Mesenchymal stem cell (in vitro differentiated cells and primary cell): ENCODE data around the gene SMYD2.

ENCODE experiments used
- DNase-seq: peaks from one replicate; pipeline ENCODE4 v3.0.0-alpha.2; 2013
- H2AFZ ChIP-seq: one replicate; pipeline ENCODE4 v1.6.1; 2013; ENCODE audit warnings: low read depth, mild to moderate bottlenecking, control low read depth, inconsistent platforms, low read length, moderate library complexity
- H2AK5ac ChIP-seq: 2 replicates; pipeline ENCODE4 v1.6.1; 2013; ENCODE audit warnings: low read length, moderate library complexity, mild to moderate bottlenecking, inconsistent platforms; ENCODE audit not compliant: severe bottlenecking
- H2BK120ac ChIP-seq: one replicate; pipeline ENCODE4 v1.6.1; 2013; ENCODE audit warnings: low read depth, mild to moderate bottlenecking, inconsistent platforms, low read length, moderate library complexity
- H2BK12ac ChIP-seq, 2 experiments: one replicate each; pipeline ENCODE4 v1.6.1; 2013; ENCODE audit warnings: inconsistent platforms in 2 of 2, low read length in 2 of 2, mild to moderate bottlenecking in 2 of 2, moderate library complexity in 2 of 2, control low read depth in 1 of 2
- H2BK15ac ChIP-seq: one replicate; pipeline ENCODE4 v1.6.1; 2013; ENCODE audit warnings: mild to moderate bottlenecking, low read depth, inconsistent platforms; ENCODE audit not compliant: poor library complexity, severe bottlenecking
- H2BK5ac ChIP-seq: 2 replicates; pipeline ENCODE4 v1.6.1; 2013; ENCODE audit warnings: low read depth, mild to moderate bottlenecking, low read length, control low read depth, inconsistent platforms; ENCODE audit not compliant: poor library complexity, severe bottlenecking
- H3K14ac ChIP-seq, 2 experiments: one replicate each; pipeline ENCODE4 v1.6.1; 2013; ENCODE audit warnings: inconsistent platforms in 2 of 2, low read length in 2 of 2, control low read depth in 1 of 2, mild to moderate bottlenecking in 1 of 2, moderate library complexity in 1 of 2
- H3K18ac ChIP-seq, 2 experiments: one replicate each; pipeline ENCODE4 v1.6.1; 2013; ENCODE audit warnings: inconsistent platforms in 2 of 2, low read length in 2 of 2, control low read depth in 1 of 2, low read depth in 1 of 2, mild to moderate bottlenecking in 1 of 2
- H3K23ac ChIP-seq, 2 experiments: one replicate each; pipeline ENCODE4 v1.6.1; 2013; ENCODE audit warnings: inconsistent platforms in 2 of 2, low read length in 2 of 2, mild to moderate bottlenecking in 2 of 2, moderate library complexity in 2 of 2, control low read depth in 1 of 2
- H3K27ac ChIP-seq: 2 replicates; pipeline ENCODE4 v1.5.1; 2013; ENCODE audit warnings: mild to moderate bottlenecking, moderate library complexity, low read length, control low read depth, inconsistent platforms; ENCODE audit not compliant: poor library complexity, severe bottlenecking
- H3K27me3 ChIP-seq, 2 experiments: 2 replicates each; pipeline versions ENCODE4 v1.6.1 to v1.7.0; 2013; ENCODE audit warnings: low read length in 2 of 2, mild to moderate bottlenecking in 2 of 2, moderate library complexity in 2 of 2, control low read depth in 1 of 2, inconsistent platforms in 1 of 2; ENCODE audit not compliant: control insufficient read depth in 1 of 2, insufficient read depth in 1 of 2
- H3K36me3 ChIP-seq, 2 experiments: 2 replicates each; pipeline versions ENCODE4 v1.6.1 to v1.7.0; 2013; ENCODE audit warnings: low read length in 2 of 2, control low read depth in 1 of 2, inconsistent platforms in 1 of 2, low read depth in 1 of 2, mild to moderate bottlenecking in 1 of 2; ENCODE audit not compliant: insufficient read depth in 2 of 2, control insufficient read depth in 1 of 2
- H3K4ac ChIP-seq, 2 experiments: one replicate each; pipeline ENCODE4 v1.6.1; 2013; ENCODE audit warnings: inconsistent platforms in 2 of 2, low read length in 2 of 2, mild to moderate bottlenecking in 2 of 2, moderate library complexity in 2 of 2, control low read depth in 1 of 2, low read depth in 1 of 2
- H3K4me1 ChIP-seq: 2 replicates; pipeline ENCODE4 v1.6.1; 2013; ENCODE audit warnings: low read depth, low read length, control low read depth; ENCODE audit not compliant: control insufficient read depth, insufficient read depth
- H3K4me2 ChIP-seq: 2 replicates; pipeline ENCODE4 v1.6.1; 2013; ENCODE audit warnings: low read length, mild to moderate bottlenecking, inconsistent platforms; ENCODE audit not compliant: poor library complexity, severe bottlenecking
- H3K4me3 ChIP-seq, 2 experiments: 2 replicates each; pipeline versions ENCODE4 v1.5.1 to v1.7.0; 2013; ENCODE audit warnings: low read length in 2 of 2, mild to moderate bottlenecking in 2 of 2, control low read depth in 1 of 2, low read depth in 1 of 2; ENCODE audit not compliant: insufficient read depth in 1 of 2
- H3K79me1 ChIP-seq: replicated peaks from 2 replicates; pipeline ENCODE4 v1.6.1; 2013; ENCODE audit warnings: mild to moderate bottlenecking, control low read depth, low read length, inconsistent platforms; ENCODE audit not compliant: poor library complexity, severe bottlenecking
- H3K9ac ChIP-seq: 2 replicates; pipeline ENCODE4 v1.7.0; 2013; ENCODE audit warnings: mild to moderate bottlenecking, low read length, moderate library complexity
- H3K9me3 ChIP-seq: 2 replicates; pipeline ENCODE4 v1.7.0; 2013; ENCODE audit warnings: mild to moderate bottlenecking, low read length; ENCODE audit not compliant: control insufficient read depth
- H4K8ac ChIP-seq: one replicate; pipeline ENCODE4 v1.6.1; 2013; ENCODE audit warnings: inconsistent platforms, mild to moderate bottlenecking, low read length, moderate library complexity
- H4K91ac ChIP-seq: one replicate; pipeline ENCODE4 v1.6.1; 2013; ENCODE audit warnings: mild to moderate bottlenecking, low read length, inconsistent platforms
- WGBS: methylation state at CpG from one replicate; pipeline ENCODE4 v1.1.7; 2013; ENCODE audit warnings: mixed read lengths; 5-methylcytosine and 5-hydroxymethylcytosine counted together

SMYD2 gene

DNA sequence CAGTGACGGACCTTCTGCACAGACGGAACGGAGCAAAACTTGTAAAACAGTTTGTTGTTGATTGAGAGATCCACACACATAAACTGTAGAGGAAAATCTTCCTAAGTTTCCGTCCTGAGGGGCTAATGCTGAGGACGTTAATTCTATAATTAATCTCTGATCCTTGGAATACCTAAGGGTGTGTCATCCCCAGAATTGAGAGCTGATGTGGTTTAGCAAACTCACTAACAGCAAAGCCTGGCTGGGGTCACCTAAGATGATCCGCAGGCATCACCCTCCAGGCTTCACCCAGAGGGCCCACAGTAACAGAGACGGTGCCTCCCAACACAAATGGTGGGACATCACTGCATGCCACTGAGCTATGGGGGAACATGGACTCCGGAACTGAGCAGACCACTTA, 97.5 kb downstream of the SMYD2 start:
- WGBS: 76% methylated on average over 8 of the region's 8 CpGs
- no peak overlapping the region for H2AFZ ChIP-seq
- H3K27ac ChIP-seq: peak overlapping the region; percentile 80
- H4K8ac ChIP-seq: peak overlapping the region; percentile 52
- H3K9me3 ChIP-seq: no peaks in the 10 kb centered on the region
- peak overlapping the region; percentile 40 to 75 for H3K18ac ChIP-seq
- peak overlapping the region; percentile 74 for H2BK120ac ChIP-seq
- H3K27me3 ChIP-seq: no peaks in the 10 kb centered on the region
- H3K79me1 ChIP-seq: no peaks in the 10 kb centered on the region
- H3K4me2 ChIP-seq: no peak overlapping the region
- H3K36me3 ChIP-seq: peaks cover 27 to 92% of the 10 kb centered on the region in 2 experiments
- no peak for DNase-seq
- peak overlapping the region in 1 of 2 experiments; percentile 53 for H3K14ac ChIP-seq
- no peak overlapping the region for H3K9ac ChIP-seq
- H2AK5ac ChIP-seq: peak overlapping the region; percentile 19
- H2BK12ac ChIP-seq: peak overlapping the region; percentile 7 to 70
- H3K4ac ChIP-seq: peak overlapping the region; percentile 3 to 24
- H3K4me3 ChIP-seq: no peak overlapping the region
- no peak overlapping the region for H4K91ac ChIP-seq
- no peak overlapping the region for H3K23ac ChIP-seq
- peaks cover 12% of the 10 kb centered on the region for H3K4me1 ChIP-seq
- H2BK5ac ChIP-seq: no peak overlapping the region
- H2BK15ac ChIP-seq: no peak overlapping the region

DNA sequence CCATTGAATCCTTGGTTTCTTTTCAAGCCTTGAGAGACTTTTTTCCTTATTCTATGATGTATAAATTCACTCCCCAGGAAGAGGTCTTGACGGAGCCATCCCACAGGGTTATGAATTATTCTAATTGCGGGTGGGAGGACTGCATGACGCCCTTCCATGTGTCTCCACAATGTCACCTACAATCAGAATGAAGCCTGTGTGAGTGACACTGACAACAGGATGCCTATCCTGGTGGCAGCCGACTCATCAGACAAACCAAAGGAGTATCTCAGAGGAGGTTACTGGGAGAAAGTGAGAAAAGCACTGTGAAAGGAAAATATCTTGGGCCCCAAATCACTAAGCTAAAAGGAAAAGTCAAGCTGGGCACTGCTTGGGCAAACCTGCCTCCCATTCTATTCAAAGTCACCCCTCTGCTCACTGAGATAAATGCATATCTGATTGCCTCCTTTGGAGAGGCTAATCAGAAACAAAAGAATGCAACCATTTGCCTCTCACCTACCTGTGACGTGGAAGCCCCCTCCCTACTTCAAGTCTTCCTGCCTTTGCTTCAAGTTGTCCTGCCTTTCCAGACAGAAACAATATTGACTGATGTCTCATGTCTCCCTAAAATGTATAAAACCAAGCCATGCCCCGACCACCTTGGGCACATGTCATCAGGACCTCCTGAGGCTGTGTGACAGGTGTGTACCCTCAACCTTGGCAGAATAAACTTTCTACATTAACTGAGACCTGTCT, 98.4 kb downstream of the SMYD2 start:
- Histone ChIP-seq H3K4me1 (peaks cover 14% of the 10 kb centered on the region), H3K4me3 (no peak overlapping the region), H3K27ac (peak overlapping the region; percentile 80), H3K4me2 (no peak overlapping the region), H3K9ac (no peak overlapping the region), H3K23ac (no peak overlapping the region), H4K91ac (no peak overlapping the region), H4K8ac (no peak overlapping the region), H2BK120ac (no peak overlapping the region), H3K9me3 (no peaks in the 10 kb centered on the region), H3K4ac (no peak overlapping the region), H3K18ac (peak overlapping the region; percentile 23 to 64), H2BK12ac (peak overlapping the region in 1 of 2 experiments; percentile 60), H3K36me3 (peaks cover 36 to 92% of the 10 kb centered on the region in 2 experiments), H2BK5ac (no peak overlapping the region), H2AFZ (no peak overlapping the region), H3K27me3 (no peaks in the 10 kb centered on the region), H3K14ac (peak overlapping the region in 1 of 2 experiments; percentile 42), H3K79me1 (peaks cover 2% of the 10 kb centered on the region), H2AK5ac (peak overlapping the region; percentile 35), H2BK15ac (no peak overlapping the region)
- WGBS: 85% methylated on average over 6 of the region's 6 CpGs
- DNase-seq: no peak

DNA sequence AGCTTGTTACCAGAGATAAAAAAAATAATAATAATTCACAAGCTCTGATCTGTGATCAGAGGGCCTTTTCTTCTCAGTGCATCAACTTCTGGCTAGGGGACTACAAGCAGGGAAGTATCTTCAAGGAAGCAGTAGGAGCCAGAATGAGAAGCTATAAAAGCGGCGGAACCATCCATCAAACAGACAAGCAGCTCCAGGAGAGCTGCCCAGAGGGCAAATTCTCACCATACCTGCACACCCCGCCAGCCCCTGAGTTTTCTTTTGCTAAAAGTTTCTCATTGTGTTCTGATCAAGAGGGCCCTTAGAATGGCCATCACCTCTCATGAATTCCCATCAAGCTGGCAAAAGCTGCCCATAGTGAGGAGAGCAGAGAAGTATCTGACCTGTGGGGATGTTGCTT, 99.4 kb downstream of the SMYD2 start:
- Histone ChIP-seq H3K9me3 (no peaks in the 10 kb centered on the region), H3K4me3 (no peak overlapping the region), H4K8ac (no peak overlapping the region), H3K27me3 (no peaks in the 10 kb centered on the region), H2AFZ (no peak overlapping the region), H3K36me3 (peaks cover 38 to 92% of the 10 kb centered on the region in 2 experiments), H4K91ac (no peak overlapping the region), H2BK12ac (no peak overlapping the region), H3K4me2 (no peak overlapping the region), H2BK5ac (no peak overlapping the region), H3K9ac (no peak overlapping the region), H3K18ac (no peak overlapping the region), H3K27ac (peak overlapping the region; percentile 15), H2AK5ac (peak overlapping the region; percentile 54), H2BK120ac (no peak overlapping the region), H3K79me1 (peaks cover 2% of the 10 kb centered on the region), H3K23ac (no peak overlapping the region), H3K4me1 (peaks cover 14% of the 10 kb centered on the region), H3K4ac (no peak overlapping the region), H3K14ac (no peak overlapping the region), H2BK15ac (no peak overlapping the region)
- no peak for DNase-seq
- 70% methylated on average over 3 of the region's 3 CpGs for WGBS

GRCh38 chr1:214380986-214381695, 100.2 kb downstream of the SMYD2 start:
- Histone ChIP-seq H3K27ac (peak overlapping the region; percentile 15), H3K79me1 (peaks cover 2% of the 10 kb centered on the region), H2BK15ac (no peak overlapping the region), H3K4me2 (no peak overlapping the region), H3K9me3 (no peaks in the 10 kb centered on the region), H2AFZ (no peak overlapping the region), H3K14ac (no peak overlapping the region), H3K4ac (no peak overlapping the region), H4K91ac (no peak overlapping the region), H3K4me3 (no peak overlapping the region), H3K18ac (no peak overlapping the region), H3K9ac (no peak overlapping the region), H2AK5ac (no peak overlapping the region), H4K8ac (no peak overlapping the region), H3K4me1 (peaks cover 14% of the 10 kb centered on the region), H3K36me3 (peaks cover 34 to 92% of the 10 kb centered on the region in 2 experiments), H2BK5ac (no peak overlapping the region), H3K23ac (no peak overlapping the region), H2BK120ac (no peak overlapping the region), H2BK12ac (no peak overlapping the region), H3K27me3 (no peaks in the 10 kb centered on the region)
- DNase-seq: no peak
- WGBS: 97% methylated on average over 1 of the region's 1 CpG
